Naive thymus-derived CD8-positive, alpha-beta T cell (primary cell): ENCODE measurements around the gene KRT5. TPM values are rescaled to one million over a fixed set of nuclear protein-coding genes. Genes with fewer than 3 reads are reported as not detected.

Experiments used
- ATAC-seq, 2 donors: fragments of 150-1000 bp; cut with Tn5 transposase in 1 of 2; sonication (Bioruptor Pico), chemical (Tn5 transposase) in 1 of 2; 1 replicate in 1 of 2; 2 replicates in 1 of 2; pipeline ENCODE4 v1.10.0; 2021; ENCODE audit warnings: mild to moderate bottlenecking in 2 of 2, moderate library complexity in 2 of 2
- POLR2A ChIA-PET: fragments of 350-600 bp; sonication (Branson Sonifier 250); formaldehyde crosslinking; loops from one replicate; lab custom pipeline; 2021; ENCODE audit warnings: antibody characterized with exemption; lab: Charles Lee
- DNase-seq, 10 donors: peaks; one replicate each; pipeline versions ENCODE4 v3.0.0 to v3.0.0-alpha.2; 2020 to 2022
- H3K27ac Mint-ChIP-seq, 10 donors: one replicate each; pipeline ENCODE4 v1.8.0; 2020 to 2022; ENCODE audit warnings: mild to moderate bottlenecking in 10 of 10, mixed read lengths in 10 of 10, moderate library complexity in 4 of 10, inconsistent platforms in 1 of 10
- H3K27me3 Mint-ChIP-seq, 5 donors: one replicate each; pipeline ENCODE4 v1.8.0; 2021 to 2022; ENCODE audit warnings: mixed read lengths in 5 of 5
- H3K36me3 Mint-ChIP-seq, 3 donors: one replicate each; pipeline ENCODE4 v1.8.0; 2020 to 2022; ENCODE audit warnings: mixed read lengths in 3 of 3, mild to moderate bottlenecking in 2 of 3, inconsistent platforms in 1 of 3
- H3K4me1 Mint-ChIP-seq, 4 donors: one replicate each; pipeline ENCODE4 v1.8.0; 2021 to 2022; ENCODE audit warnings: mixed read lengths in 4 of 4
- H3K4me3 Mint-ChIP-seq, 10 donors: one replicate each; pipeline ENCODE4 v1.8.0; 2020 to 2022; ENCODE audit warnings: mild to moderate bottlenecking in 10 of 10, mixed read lengths in 10 of 10, moderate library complexity in 6 of 10, inconsistent platforms in 1 of 10
- H3K9me3 Mint-ChIP-seq, 9 donors: one replicate each; pipeline ENCODE4 v1.8.0; 2020 to 2022; ENCODE audit warnings: mixed read lengths in 9 of 9, mild to moderate bottlenecking in 3 of 9, inconsistent platforms in 1 of 9, moderate library complexity in 1 of 9
- polyA plus RNA-seq, 3 donors: library from polyadenylated mRNA; unstranded; fragments of 300-500 nt; fragmentation: Illumina TruSeq; gene quantifications; one replicate each; pipeline ENCODE4 v1.2.3, GENCODE V29; 2021
- total RNA-seq, 8 experiments: library from RNA in 2 of 8; stranded (reverse) in 2 of 8; gene quantifications; one replicate each; pipeline ENCODE4 v1.2.3 and lab custom pipeline; 2021 to 2026

Gene KRT5
- total and polyA plus RNA-seq, 5 experiments from 2014 or later = not detected

DNA sequence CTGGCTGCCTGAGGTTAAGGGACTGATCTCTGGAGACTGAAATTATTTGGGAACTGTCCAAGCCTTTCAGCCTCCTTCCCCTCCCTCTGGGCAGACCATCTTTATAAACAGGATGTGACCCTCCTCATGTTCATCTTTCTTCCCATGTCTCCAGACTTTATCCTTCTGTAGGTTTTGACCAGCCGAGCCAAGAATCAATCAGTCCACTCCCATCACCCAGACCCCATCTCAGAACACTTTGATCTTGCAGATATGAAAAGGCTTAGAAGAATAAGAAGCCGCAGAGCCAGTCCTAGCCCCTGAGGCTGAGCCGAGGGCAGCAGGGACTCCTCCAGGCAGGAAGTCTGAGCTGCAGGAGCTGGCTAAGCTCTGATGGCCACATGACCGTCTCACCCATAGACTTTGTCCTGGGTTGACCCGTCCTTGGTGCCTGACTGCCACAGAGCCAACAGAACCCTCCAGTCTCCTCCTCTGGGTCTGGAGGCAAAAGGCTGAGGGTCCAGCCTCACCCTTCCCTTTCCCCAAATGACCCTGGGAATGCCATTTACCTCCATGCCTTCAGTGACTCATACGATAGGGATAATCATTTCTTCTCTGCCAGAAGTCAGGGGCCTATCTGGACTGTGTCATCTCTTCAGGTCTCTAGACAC lies 31.1 kb upstream of the KRT5 start:
- Mint-ChIP-seq H3K9me3 (no peaks in the 10 kb centered on the region), H3K4me1 (peaks cover 2 to 16% (median 5%) of the 10 kb centered on the region in 4 donors), H3K27ac (peak overlapping the region in 1 of 10 donors; percentile 28), H3K27me3 (peaks cover 1 to 51% (median 3%) of the 10 kb centered on the region in 5 donors), H3K4me3 (no peak overlapping the region), H3K36me3 (no peaks in the 10 kb centered on the region)
- ATAC-seq (no peak), DNase-seq (no peak)
- POLR2A ChIA-PET = no interaction called here

DNA sequence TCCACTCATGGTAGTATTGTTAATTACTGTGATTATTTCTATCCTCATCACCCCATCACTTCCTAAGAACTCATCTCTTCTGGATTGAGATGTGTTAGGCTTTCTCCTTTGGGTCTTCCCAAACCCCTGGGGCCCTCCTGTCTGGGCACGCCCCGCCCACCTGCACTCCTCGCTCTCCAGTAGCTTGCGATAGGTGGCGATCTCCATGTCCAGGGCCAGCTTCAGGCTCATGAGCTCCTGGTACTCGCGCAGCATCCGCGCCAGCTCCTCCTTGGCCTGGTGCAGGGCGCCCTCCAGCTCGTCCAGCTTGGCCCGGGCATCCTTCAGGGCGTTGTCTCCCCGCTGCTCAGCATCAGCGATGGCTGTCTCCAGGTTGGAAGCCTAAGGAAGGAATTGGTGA lies 25.9 kb upstream of the KRT5 start:
- Mint-ChIP-seq H3K27me3 (peaks cover 0 to 28% (median 7%) of the 10 kb centered on the region in 5 donors), H3K9me3 (no peaks in the 10 kb centered on the region), H3K4me1 (peaks cover 2 to 5% (median 2%) of the 10 kb centered on the region in 4 donors), H3K36me3 (no peaks in the 10 kb centered on the region), H3K4me3 (no peak overlapping the region), H3K27ac (no peak overlapping the region)
- DNase-seq = no peak
- POLR2A ChIA-PET = no interaction called here
- ATAC-seq = no peak

DNA sequence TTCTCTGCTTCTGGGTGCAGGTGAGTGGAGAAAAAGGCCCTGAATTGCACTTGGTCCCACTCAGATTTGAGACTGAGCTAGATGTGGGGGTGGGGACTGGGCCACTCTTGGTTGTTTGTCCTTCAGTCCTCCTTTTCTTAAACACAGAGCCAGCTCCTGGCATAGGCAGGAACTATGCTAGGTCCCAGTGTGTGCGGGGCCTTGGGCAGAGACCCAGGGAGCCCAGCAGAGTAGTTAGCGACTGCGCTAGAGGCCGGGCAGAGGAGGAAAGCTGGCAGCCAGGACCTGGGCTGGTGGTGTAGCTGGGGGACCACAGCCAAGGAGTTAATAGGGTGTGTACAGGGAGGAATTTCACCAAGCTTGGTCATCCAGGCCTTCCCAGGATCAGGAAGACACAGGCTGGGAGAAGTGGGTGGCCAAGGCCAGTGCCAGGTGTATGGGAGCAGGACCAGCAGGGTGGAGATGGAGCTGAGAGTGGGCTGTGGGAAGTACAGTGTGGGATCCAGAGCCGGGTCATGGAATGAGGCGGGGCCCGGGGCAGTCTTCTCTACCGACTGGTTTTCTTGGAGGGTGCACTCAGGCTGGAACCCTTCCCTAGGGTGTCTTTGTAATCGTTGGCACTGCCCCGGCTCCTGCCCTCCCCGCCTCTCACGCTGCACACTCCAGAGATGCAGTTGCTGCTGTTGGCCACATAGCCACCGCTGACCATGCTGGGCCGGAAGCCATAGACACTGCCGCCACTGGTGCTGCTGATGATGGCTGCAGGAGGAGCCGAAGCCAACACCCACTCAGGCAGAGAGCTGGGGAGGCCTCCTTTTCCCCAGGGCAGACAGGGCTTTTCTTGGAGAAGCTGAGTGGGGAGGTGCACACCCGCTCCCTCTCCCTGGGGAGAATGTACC lies 24.0 kb upstream of the KRT5 start:
- ATAC-seq (no peak), DNase-seq (no peak)
- Mint-ChIP-seq H3K27me3 (peaks cover 0 to 13% (median 4%) of the 10 kb centered on the region in 5 donors), H3K4me1 (peaks cover 2 to 5% (median 2%) of the 10 kb centered on the region in 4 donors), H3K9me3 (no peaks in the 10 kb centered on the region), H3K36me3 (no peaks in the 10 kb centered on the region), H3K27ac (peak overlapping the region in 3 of 10 donors; percentile 34 to 72 (median 36)), H3K4me3 (no peak overlapping the region)
- POLR2A ChIA-PET = no interaction called here

DNA sequence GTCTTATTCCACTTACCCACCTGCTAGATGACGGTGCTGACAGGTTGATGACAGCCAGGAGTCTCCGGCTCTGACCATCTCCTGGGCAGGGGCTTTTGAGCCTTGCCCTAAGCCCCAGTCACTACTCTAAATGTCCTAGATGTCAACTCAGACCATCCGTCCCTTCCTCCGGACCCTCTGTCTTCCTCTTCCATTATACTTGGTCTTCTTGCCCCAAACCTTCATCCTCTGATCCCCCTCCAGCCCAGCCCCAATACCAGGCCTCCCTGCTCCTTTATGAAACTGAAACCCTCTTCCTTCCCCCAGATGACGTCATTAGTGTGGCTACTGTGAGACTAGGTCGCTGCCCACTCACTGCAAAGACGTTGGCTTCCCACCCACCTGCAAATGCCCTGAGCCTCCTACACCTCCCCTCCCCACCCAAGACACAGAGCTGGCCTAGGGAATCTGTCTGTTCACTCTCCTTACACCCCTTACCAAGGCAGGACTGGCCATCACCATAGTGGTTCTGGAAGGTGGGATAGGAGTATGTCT lies 22.7 kb upstream of the KRT5 start:
- Mint-ChIP-seq H3K4me3 (no peak overlapping the region), H3K27ac (peak overlapping the region in 2 of 10 donors; percentile 12 to 31), H3K9me3 (no peaks in the 10 kb centered on the region), H3K27me3 (peaks cover 0 to 8% (median 6%) of the 10 kb centered on the region in 5 donors), H3K4me1 (peaks cover 0 to 5% (median under 1%) of the 10 kb centered on the region in 4 donors), H3K36me3 (no peaks in the 10 kb centered on the region)
- POLR2A ChIA-PET = no interaction called here
- DNase-seq = no peak
- ATAC-seq = no peak

DNA sequence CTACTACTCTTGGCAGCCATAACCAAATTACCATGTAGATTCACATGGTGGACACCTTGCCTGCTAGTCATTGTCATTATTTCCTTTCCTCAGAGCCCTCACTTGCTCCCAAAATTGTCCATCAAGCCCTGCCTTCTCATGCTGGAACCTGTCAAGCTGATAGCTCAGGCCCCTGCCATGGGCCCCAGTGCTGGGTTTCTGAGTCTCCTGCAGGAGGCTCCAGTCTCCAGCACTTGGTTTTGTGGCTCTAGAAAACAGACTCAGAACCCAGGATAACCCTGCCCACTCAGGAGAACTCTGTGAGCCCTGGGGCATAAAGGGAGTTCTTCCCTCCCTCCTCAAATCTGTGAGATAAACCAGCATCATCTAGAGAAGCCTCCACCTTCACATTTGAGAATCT lies 22.0 kb upstream of the KRT5 start:
- DNase-seq (no peak), ATAC-seq (no peak)
- POLR2A ChIA-PET = no interaction called here

DNA sequence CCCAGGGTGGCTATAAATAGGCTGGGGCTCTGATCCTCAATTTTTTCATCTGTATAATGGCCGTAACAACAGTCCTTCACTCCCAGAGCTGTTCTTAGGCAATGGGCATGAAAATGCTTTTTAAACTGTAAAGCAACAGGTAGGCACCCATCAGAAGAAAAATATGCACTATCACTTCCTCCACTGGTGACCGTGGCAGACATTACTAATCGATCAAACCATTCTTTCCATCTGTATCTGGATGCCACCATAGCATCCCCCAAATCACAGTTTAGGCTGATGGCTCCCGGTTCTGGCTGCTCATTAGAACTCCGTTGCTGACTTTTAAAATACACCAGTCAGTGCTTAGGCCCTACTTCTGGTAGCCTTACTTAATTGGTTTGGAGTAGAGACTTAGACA lies 21.5 kb upstream of the KRT5 start:
- Mint-ChIP-seq H3K4me3 (no peak overlapping the region), H3K36me3 (no peaks in the 10 kb centered on the region), H3K4me1 (peaks cover 0 to 2% (median 0%) of the 10 kb centered on the region in 4 donors), H3K27me3 (peaks cover 0 to 16% (median 5%) of the 10 kb centered on the region in 5 donors), H3K27ac (no peak overlapping the region), H3K9me3 (no peaks in the 10 kb centered on the region)
- POLR2A ChIA-PET = no interaction called here
- no peak for DNase-seq
- no peak for ATAC-seq

More for the DNA sequence above, 22.0 kb upstream of the KRT5 start:
- H3K4me3 Mint-ChIP-seq = no peak overlapping the region
- peaks cover 0 to 12% (median 5%) of the 10 kb centered on the region in 5 donors for H3K27me3 Mint-ChIP-seq
- peaks cover 0 to 2% (median under 1%) of the 10 kb centered on the region in 4 donors for H3K4me1 Mint-ChIP-seq
- H3K9me3 Mint-ChIP-seq = no peaks in the 10 kb centered on the region
- H3K27ac Mint-ChIP-seq = peak overlapping the region in 1 of 10 donors; percentile 8
- no peaks in the 10 kb centered on the region for H3K36me3 Mint-ChIP-seq

DNA sequence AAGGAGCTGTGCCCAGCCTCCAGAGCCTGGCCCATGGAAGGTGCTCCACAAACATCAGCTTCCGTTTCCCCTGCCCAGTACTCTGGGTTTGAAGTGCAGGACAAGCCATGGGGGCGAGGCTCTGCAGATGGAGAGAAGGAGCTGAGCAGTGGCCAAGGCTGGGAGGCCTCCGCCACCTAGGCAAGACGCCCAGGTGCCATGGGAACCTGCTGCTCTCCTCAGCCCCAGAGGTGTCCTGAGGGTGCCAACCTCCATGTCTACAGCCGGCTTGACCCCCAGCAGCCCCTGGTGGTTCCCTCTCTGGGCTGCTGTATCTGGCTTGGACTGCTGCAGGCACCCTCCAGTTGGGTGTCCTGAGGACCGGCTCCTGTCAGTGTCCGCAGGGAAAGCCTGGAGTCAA lies 20.3 kb upstream of the KRT5 start:
- Mint-ChIP-seq H3K9me3 (no peaks in the 10 kb centered on the region), H3K27me3 (peaks cover 0 to 16% (median 3%) of the 10 kb centered on the region in 5 donors), H3K27ac (no peak overlapping the region), H3K4me1 (peaks cover 0 to 2% (median 0%) of the 10 kb centered on the region in 4 donors), H3K36me3 (no peaks in the 10 kb centered on the region), H3K4me3 (no peak overlapping the region)
- DNase-seq = no peak
- ATAC-seq = no peak
- POLR2A ChIA-PET = no interaction called here

DNA sequence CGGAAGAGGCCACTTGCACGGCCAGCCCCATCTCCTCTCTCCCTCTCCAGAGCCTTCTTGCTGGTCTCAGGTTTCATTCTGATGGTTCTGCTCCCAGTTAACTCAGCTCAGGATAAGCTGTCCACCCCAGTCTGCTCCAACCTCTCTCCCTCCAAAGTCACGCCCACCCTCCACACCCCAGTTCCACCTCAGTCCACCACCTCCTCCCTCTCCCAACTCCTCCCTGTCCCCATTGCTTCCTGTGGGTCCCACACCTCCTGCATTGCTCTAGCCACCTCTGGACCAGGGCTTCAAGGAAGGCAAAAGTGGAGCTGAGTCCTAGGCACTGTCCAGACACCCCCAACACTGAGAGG lies 19.6 kb upstream of the KRT5 start:
- Mint-ChIP-seq H3K27me3 (peaks cover 0 to 16% (median 0%) of the 10 kb centered on the region in 5 donors), H3K4me3 (no peak overlapping the region), H3K4me1 (peaks cover 0 to 2% (median 0%) of the 10 kb centered on the region in 4 donors), H3K27ac (no peak overlapping the region), H3K36me3 (no peaks in the 10 kb centered on the region), H3K9me3 (no peaks in the 10 kb centered on the region)
- POLR2A ChIA-PET = no interaction called here
- DNase-seq = no peak
- no peak for ATAC-seq

DNA sequence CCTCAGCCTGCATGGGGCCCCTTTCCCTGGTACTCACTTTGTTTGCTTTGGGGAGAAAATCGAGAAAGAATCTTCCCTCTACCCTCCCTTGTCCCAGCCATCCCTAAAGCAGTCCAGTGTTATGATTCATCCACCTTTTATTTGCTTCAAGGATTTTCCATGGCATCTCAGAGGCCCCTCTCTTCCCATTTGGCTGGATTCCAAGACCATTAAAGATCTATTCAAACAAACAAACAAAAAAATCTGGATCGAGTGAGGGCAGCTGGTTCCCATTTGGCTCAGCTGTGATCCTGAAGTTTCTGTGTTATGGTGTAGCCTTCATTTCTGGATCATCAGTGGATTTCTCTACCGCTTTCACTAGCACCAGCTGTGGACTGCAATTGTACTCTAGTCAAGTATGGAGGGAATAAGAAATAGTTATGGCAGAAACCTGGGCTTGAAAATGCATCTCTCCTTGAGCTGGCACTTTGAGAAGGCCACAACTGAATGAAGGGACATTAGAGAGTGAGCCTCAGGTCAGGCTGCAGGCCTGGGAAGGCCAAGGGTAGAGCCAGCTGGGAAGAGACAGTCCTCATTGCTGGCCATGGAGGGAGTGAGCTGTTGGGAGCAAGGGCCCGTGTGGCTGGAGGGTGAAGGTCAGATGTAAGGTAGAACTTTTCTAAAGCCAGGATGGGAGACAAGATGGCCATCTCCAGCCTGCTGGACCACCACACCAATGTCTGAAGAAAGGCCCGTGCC lies 19.1 kb upstream of the KRT5 start:
- no peak for ATAC-seq
- no peaks in the 10 kb centered on the region for H3K36me3 Mint-ChIP-seq
- H3K4me3 Mint-ChIP-seq = peak overlapping the region in 1 of 10 donors; percentile 3
- H3K4me1 Mint-ChIP-seq = peaks cover 0 to 2% (median 0%) of the 10 kb centered on the region in 4 donors
- peaks cover 0 to 16% (median 0%) of the 10 kb centered on the region in 5 donors for H3K27me3 Mint-ChIP-seq
- no peaks in the 10 kb centered on the region for H3K9me3 Mint-ChIP-seq
- POLR2A ChIA-PET = no interaction called here
- DNase-seq = no peak
- peak overlapping the region in 1 of 10 donors; percentile 88 for H3K27ac Mint-ChIP-seq

DNA sequence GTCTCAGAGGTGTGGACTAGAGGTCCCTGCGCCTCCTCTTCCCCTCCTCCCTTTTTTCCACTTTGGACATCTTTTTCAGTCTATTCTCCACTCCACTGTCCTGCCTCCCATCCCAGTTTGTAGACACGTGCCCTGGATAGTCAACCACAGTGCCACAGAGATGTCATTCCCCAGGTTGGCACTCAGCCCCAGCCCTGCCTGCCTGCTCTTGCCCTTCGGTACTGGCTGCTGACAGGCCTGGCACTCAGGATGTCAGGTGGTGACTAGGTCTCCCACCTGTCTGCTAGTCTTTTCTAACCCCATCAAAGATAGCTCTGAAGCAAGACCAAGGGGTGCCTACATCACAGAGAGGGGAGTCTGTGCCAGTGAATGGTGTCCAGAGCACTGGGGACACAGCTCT lies 16.9 kb upstream of the KRT5 start:
- Mint-ChIP-seq H3K27me3 (peaks cover 0 to 19% (median 0%) of the 10 kb centered on the region in 5 donors), H3K36me3 (no peaks in the 10 kb centered on the region), H3K4me3 (no peak overlapping the region), H3K27ac (peak overlapping the region in 1 of 10 donors; percentile 22), H3K9me3 (no peaks in the 10 kb centered on the region), H3K4me1 (peaks cover 0 to 2% (median 0%) of the 10 kb centered on the region in 4 donors)
- no peak for ATAC-seq
- DNase-seq = no peak
- POLR2A ChIA-PET = interaction anchor here (0.7 kb wide), 1 partner anchor 344 kb away, joined by 6 read pairs; no protein-coding TSS in a partner anchor

DNA sequence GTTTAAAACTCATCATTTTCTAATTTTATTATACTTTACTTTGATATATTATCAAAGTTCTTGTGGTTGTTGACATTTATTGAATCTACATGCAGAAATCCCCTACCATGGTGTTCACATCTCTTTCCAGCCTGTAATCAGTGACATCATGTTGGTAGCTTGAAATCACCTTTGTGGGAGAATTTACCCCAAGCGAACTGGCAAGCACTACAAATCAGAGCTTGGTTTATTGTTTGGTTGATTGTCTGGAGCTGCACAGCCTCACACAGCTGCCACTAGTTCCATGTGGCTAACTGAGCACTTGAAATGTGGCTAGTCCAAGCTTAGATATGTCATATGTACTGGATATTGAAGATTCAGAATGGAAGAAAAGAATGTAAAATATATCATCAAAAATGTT lies 15.4 kb upstream of the KRT5 start:
- H3K9me3 Mint-ChIP-seq = no peaks in the 10 kb centered on the region
- no peak overlapping the region for H3K4me3 Mint-ChIP-seq
- H3K27me3 Mint-ChIP-seq = peaks cover 0 to 19% (median 0%) of the 10 kb centered on the region in 5 donors
- H3K27ac Mint-ChIP-seq = peak overlapping the region in 1 of 10 donors; percentile 29
- POLR2A ChIA-PET = no interaction called here
- no peak for DNase-seq
- peaks cover 0 to 8% (median 0%) of the 10 kb centered on the region in 4 donors for H3K4me1 Mint-ChIP-seq
- ATAC-seq = no peak
- no peaks in the 10 kb centered on the region for H3K36me3 Mint-ChIP-seq

DNA sequence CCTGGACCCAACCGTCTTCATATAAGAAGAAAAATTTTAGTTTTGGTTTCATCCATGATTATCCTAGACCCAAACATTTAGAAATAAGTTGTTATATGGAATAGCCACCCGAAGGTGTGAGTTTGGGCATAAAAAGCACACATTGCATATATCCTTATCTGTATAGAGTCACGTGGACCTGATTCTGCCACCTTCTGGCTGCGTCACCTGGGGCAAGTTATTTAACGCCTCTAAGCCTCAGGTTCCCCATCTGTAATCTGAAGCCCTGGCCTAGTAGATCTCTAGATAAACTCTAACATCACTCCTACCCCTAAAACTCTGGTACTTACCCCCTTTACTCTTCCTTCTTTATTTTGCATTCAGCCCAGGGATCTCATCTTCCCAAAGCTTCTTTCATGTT lies 14.3 kb upstream of the KRT5 start:
- no peak for DNase-seq
- H3K4me3 Mint-ChIP-seq = no peak overlapping the region

More for the DNA sequence above, 14.3 kb upstream of the KRT5 start:
- Mint-ChIP-seq H3K27ac (peak overlapping the region in 1 of 10 donors; percentile 6), H3K4me1 (peaks cover 0 to 8% (median 0%) of the 10 kb centered on the region in 4 donors), H3K27me3 (peaks cover 0 to 18% (median 0%) of the 10 kb centered on the region in 5 donors), H3K36me3 (no peaks in the 10 kb centered on the region), H3K9me3 (no peaks in the 10 kb centered on the region)
- no peak for ATAC-seq
- POLR2A ChIA-PET = no interaction called here
